ENCODE measurements around the gene MYO1H.

Gene MYO1H

DNA sequence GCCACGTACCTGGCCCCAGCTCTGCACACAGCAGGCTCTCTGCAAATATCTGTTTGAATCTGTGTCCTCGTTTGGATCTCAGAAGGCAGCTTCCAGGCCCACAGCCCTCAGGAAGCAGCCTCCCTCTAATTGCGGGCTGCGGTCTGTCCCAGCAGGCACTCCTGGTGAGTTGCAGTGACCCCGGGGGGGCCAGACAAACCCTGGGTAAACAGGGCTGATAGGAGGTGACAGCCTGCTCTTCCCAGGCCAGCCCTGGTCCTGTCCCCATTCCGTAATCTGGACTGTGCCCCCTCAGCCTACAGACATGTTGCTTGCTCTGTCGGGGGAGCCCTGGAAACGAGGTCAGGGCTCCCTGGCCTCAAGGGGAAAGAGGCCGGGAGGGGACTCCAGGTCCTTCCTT, 40.6 kb upstream of the MYO1H start:
- Histone ChIP-seq H3K36me3 (replicated peaks; ENCODE audit: low read depth, low read length) (no peaks in the 10 kb centered on the region), H3K27me3 (ENCODE audit: low read depth, low read length) (peaks cover 47% of the 10 kb centered on the region), H3K4me1 (ENCODE audit: low read length) (no peaks in the 10 kb centered on the region), H3K79me2 (ENCODE audit: low read length) (no peaks in the 10 kb centered on the region), H4K20me1 (ENCODE audit: insufficient read depth, low read length) (no peaks in the 10 kb centered on the region), H3K4me2 (ENCODE audit: low read length) (no peak overlapping the region), H3K9ac (ENCODE audit: low read length) (no peak overlapping the region), H2AFZ (ENCODE audit: low read depth, low read length) (no peak overlapping the region), H3K9me3 (ENCODE audit: insufficient read depth, low read length) (no peaks in the 10 kb centered on the region), H3K4me3 (ENCODE audit: low read length) (no peak overlapping the region), H3K27ac (ENCODE audit: low read length) (no peak overlapping the region)
- no peak for TF ChIP-seq EZH2phosphoT487 (IDR thresholded peaks at IDR 0.05; ENCODE audit: low read depth)
- TF ChIP-seq, protein P1, sequence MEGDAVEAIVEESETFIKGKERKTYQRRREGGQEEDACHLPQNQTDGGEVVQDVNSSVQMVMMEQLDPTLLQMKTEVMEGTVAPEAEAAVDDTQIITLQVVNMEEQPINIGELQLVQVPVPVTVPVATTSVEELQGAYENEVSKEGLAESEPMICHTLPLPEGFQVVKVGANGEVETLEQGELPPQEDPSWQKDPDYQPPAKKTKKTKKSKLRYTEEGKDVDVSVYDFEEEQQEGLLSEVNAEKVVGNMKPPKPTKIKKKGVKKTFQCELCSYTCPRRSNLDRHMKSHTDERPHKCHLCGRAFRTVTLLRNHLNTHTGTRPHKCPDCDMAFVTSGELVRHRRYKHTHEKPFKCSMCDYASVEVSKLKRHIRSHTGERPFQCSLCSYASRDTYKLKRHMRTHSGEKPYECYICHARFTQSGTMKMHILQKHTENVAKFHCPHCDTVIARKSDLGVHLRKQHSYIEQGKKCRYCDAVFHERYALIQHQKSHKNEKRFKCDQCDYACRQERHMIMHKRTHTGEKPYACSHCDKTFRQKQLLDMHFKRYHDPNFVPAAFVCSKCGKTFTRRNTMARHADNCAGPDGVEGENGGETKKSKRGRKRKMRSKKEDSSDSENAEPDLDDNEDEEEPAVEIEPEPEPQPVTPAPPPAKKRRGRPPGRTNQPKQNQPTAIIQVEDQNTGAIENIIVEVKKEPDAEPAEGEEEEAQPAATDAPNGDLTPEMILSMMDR (IDR thresholded peaks at IDR 0.05; ENCODE audit: low read depth, low read length), result no peak

DNA sequence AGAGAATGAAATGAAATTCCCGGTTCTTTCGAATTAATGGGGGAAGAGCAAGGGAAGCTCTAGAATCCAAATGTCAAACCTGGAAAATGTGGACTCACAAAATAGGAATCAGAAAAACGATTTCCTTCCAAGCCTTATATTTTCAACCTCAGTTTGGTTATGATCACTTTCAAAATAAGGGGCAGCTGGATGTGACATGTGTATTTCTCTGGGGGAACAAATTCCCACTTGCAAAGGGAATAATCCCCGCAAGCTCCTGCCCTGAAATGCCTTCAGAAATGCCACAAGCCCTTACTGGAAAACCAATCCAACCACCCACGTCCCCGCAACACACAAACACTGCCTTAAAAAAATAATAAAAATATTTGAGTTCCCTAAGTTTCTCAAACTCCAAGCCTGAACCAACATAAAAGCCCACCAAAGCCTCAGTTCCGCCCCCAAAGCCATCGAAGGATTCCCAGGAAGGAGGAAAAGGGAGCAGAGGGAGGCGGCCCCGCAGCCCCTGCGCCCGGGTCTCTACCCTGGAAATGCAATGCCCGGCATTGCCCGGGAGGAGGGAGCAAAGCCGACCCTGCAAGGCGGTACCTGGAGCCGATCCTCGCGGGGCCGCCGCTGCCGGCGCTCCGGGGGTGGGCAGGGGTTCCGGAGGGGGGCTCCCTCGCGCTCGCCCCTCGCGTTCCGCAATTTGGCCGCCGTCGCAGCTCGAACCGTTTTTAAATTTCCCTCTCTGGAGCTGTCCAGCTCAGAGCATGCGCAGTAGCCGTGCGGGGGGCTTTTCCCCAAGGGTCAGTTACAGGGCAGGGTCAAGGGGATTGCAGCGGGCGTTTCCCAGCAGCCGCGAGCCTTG, 38.9 kb upstream of the MYO1H start, which contains the start of gene FOXN4:
FOXN4 (minus strand) TSS at position 751 of the 847 bp plus-strand sequence. CDS start 963 bp downstream, outside the sequence.
- Histone ChIP-seq H3K79me2 (ENCODE audit: low read length) (no peaks in the 10 kb centered on the region), H3K4me1 (ENCODE audit: low read length) (no peaks in the 10 kb centered on the region), H3K27ac (ENCODE audit: low read length) (no peak within 1 kb of the TSS), H3K4me2 (ENCODE audit: low read length) (peak within 1 kb of the TSS; percentile 61), H4K20me1 (ENCODE audit: insufficient read depth, low read length) (no peaks in the 10 kb centered on the region), H3K9ac (ENCODE audit: low read length) (no peak within 1 kb of the TSS), H2AFZ (ENCODE audit: low read depth, low read length) (no peak within 1 kb of the TSS), H3K9me3 (ENCODE audit: insufficient read depth, low read length) (no peaks in the 10 kb centered on the region), H3K36me3 (replicated peaks; ENCODE audit: low read depth, low read length) (no peaks in the 10 kb centered on the region), H3K4me3 (ENCODE audit: low read length) (peak within 1 kb of the TSS; percentile 68), H3K27me3 (ENCODE audit: low read depth, low read length) (peaks cover 38% of the 10 kb centered on the region)
- TF ChIP-seq, protein P1 (IDR thresholded peaks at IDR 0.05; ENCODE audit: low read depth, low read length), result no peak
- TF ChIP-seq EZH2phosphoT487 (IDR thresholded peaks at IDR 0.05; ENCODE audit: low read depth), result no peak

DNA sequence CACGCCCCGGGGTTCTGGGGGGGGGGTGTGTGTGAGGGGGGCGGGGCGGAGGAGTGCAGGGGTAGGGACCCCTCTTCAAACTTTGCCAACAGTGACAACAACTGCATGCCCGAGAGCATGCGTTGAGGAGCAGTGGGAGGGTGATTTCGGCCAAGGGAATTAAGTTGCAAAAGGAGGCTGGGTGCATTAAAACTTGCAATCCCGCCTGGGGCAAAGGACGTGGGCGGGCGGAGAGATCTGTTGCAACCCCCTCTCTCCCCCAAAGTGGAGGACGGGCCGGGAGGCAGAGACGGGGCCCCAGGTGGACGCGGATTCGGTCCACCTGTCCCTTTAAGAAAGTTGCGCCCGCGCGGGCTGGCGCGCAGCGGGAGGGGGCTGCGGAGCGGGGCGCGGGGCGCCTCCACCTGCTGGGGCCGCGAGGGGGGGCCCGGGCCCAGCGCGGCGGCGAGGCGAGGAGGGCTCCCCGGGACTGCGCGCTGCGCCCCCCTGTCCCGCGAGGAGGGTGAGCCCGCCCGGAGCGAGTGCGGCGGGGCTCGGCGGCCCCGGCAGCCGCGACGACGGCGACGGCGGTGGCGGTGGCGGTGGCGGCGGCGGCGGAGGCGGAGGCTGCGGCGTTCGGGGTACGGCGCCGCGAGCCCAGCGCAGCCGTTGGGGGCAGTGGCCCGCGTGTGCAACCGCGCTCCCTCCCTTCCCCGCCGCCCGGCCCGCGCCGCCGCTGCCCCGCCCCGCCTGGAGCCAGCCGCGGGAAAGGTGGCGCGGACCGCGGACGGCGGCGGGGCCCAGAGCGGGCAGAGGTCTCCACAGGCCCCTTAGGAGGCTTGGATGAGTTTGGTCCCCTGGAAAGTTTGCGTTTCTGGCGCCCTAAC, 38.1 kb upstream of the MYO1H start:
- peaks cover 35% of the 10 kb centered on the region for H3K27me3 ChIP-seq (ENCODE audit: low read depth, low read length)
- no peak overlapping the region for H3K27ac ChIP-seq (ENCODE audit: low read length)
- TF ChIP-seq, protein P1 (IDR thresholded peaks at IDR 0.05; ENCODE audit: low read depth, low read length), result no peak
- no peak for TF ChIP-seq EZH2phosphoT487 (IDR thresholded peaks at IDR 0.05; ENCODE audit: low read depth)
- no peaks in the 10 kb centered on the region for H3K9me3 ChIP-seq (ENCODE audit: insufficient read depth, low read length)
- peak overlapping the region; percentile 68 for H3K4me3 ChIP-seq (ENCODE audit: low read length)
- no peaks in the 10 kb centered on the region for H3K4me1 ChIP-seq (ENCODE audit: low read length)
- no peaks in the 10 kb centered on the region for H3K36me3 ChIP-seq (replicated peaks; ENCODE audit: low read depth, low read length)
- no peaks in the 10 kb centered on the region for H4K20me1 ChIP-seq (ENCODE audit: insufficient read depth, low read length)
- H3K79me2 ChIP-seq (ENCODE audit: low read length), result no peaks in the 10 kb centered on the region
- no peak overlapping the region for H2AFZ ChIP-seq (ENCODE audit: low read depth, low read length)
- peak overlapping the region; percentile 61 for H3K4me2 ChIP-seq (ENCODE audit: low read length)
- H3K9ac ChIP-seq (ENCODE audit: low read length), result no peak overlapping the region

Data from OCI-LY3 (cell line).